ENCODE data around the gene HTRA3. TPM values are rescaled to one million over a fixed set of nuclear protein-coding genes. Genes with fewer than 3 reads are reported as not detected.

Gene HTRA3
- total and polyA plus RNA-seq, 2 of the 8 experiments (the other 6 are each of a cell fraction or from before 2014, with no cell fraction given) = 3.2 to 5.8 TPM

GRCh38 chr4:8251110-8251883, 18.3 kb upstream of the HTRA3 start:
- H2BK20ac ChIP-seq (ENCODE audit: low read length) = no peak overlapping the region
- H4K5ac ChIP-seq (ENCODE audit: insufficient read length, low read depth, low read length) = no peak overlapping the region
- no peak overlapping the region for H2BK12ac ChIP-seq (ENCODE audit: low read depth, low read length)
- no peak overlapping the region for H3K9ac ChIP-seq (replicated peaks in 1 of 4; ENCODE audit: extremely low read depth in 1 of 4, low read depth in 3 of 4, low read length in 3 of 4)
- H3K79me1 ChIP-seq (ENCODE audit: low read depth, low read length) = no peaks in the 10 kb centered on the region
- H3K4me3 ChIP-seq (ENCODE audit: extremely low read depth in 1 of 4, insufficient read depth in 2 of 4, low read depth in 3 of 4, low read length in 4 of 4) = no peak overlapping the region
- no peak overlapping the region for H3K4ac ChIP-seq (replicated peaks; ENCODE audit: insufficient read length, low read depth, low read length)
- 86% methylated on average over 22 of the region's 24 CpGs; no CpG with 5 or more reads in 1 of the 2 experiments for WGBS, 2 experiments (ENCODE audit: extremely low coverage in 1 of 2, insufficient coverage in 1 of 2, insufficient read length in 1 of 2, insufficient replicate concordance in 2 of 2, low coverage in 1 of 2, low lambda C conversion rate in 2 of 2, missing lambda C conversion rate in 1 of 2)
- H3K27me3 ChIP-seq (replicated peaks in 1 of 4; ENCODE audit: control insufficient read depth in 3 of 4, extremely low read depth in 1 of 4, insufficient read depth in 3 of 4, low read length in 3 of 4) = no peaks in the 10 kb centered on the region
- H2BK120ac ChIP-seq (replicated peaks; ENCODE audit: low read depth, low read length) = no peak overlapping the region
- H2AK5ac ChIP-seq (ENCODE audit: low read depth, low read length) = no peak overlapping the region
- H3K36me3 ChIP-seq (ENCODE audit: control insufficient read depth in 2 of 4, insufficient read depth in 4 of 4, low read length in 3 of 4) = no peaks in the 10 kb centered on the region
- H4K8ac ChIP-seq (ENCODE audit: extremely low read depth, insufficient read depth, low read length) = no peak overlapping the region
- DNase-seq (ENCODE audit: low read depth in 1 of 2, low spot score in 2 of 2) (no peak), FAIRE-seq (no peak)
- H2BK15ac ChIP-seq (ENCODE audit: low read length) = no peak overlapping the region
- ChIA-PET CTCF (ENCODE audit: partially characterized antibody) (interaction anchor here (1.2 to 2.4 kb wide), 4 partner anchors 15 to 150 kb away, joined by 3 to 13 read pairs (median 4); no protein-coding TSS in a partner anchor), POLR2A (ENCODE audit: partially characterized antibody) (no interaction called here)
- H3K4me2 ChIP-seq (ENCODE audit: insufficient read depth in 1 of 2, low read depth in 2 of 2, low read length in 2 of 2) = no peak overlapping the region
- H3K79me2 ChIP-seq (ENCODE audit: control insufficient read depth in 1 of 2, insufficient read depth in 2 of 2, low read length in 2 of 2) = no peaks in the 10 kb centered on the region
- H3K9me3 ChIP-seq (ENCODE audit: insufficient read depth in 2 of 2, low read depth in 1 of 2, low read length in 1 of 2) = no peaks in the 10 kb centered on the region
- no peak overlapping the region for H3K27ac ChIP-seq (ENCODE audit: low read depth, low read length)
- no peaks in the 10 kb centered on the region for H3K4me1 ChIP-seq (replicated peaks in 1 of 4; ENCODE audit: control insufficient read depth in 3 of 4, insufficient read depth in 4 of 4, low read length in 3 of 4)
- no peak overlapping the region for H2BK5ac ChIP-seq (ENCODE audit: low read depth, low read length)
- no peaks in the 10 kb centered on the region for H4K20me1 ChIP-seq (replicated peaks in 1 of 2; ENCODE audit: control insufficient read depth in 1 of 2, insufficient read depth in 2 of 2, low read length in 2 of 2)
- no peak overlapping the region for H3K18ac ChIP-seq (ENCODE audit: extremely low read depth, low read length)
- no peaks in the 10 kb centered on the region; the same call in 1 of the 2 replicates for H3K23me2 ChIP-seq (ENCODE audit: low read depth, low read length)
- H3K14ac ChIP-seq (ENCODE audit: insufficient read length) = no peak overlapping the region
- no peak overlapping the region for H3K23ac ChIP-seq (ENCODE audit: insufficient read length)
- no peak overlapping the region for H3K56ac ChIP-seq (replicated peaks; ENCODE audit: insufficient read length, low read depth, low read length)
- H2AFZ ChIP-seq (ENCODE audit: low read length) = no peak overlapping the region
- no peak overlapping the region for H4K91ac ChIP-seq (replicated peaks; ENCODE audit: insufficient read length, low read length)
- TF ChIP-seq SP1 (IDR thresholded peaks at IDR 0.05; ENCODE audit: low read depth, low read length) = no peak

Measured in H1 (cell line).